BJ (cell line): Measurements from ENCODE around the gene PIKFYVE. TPM values are rescaled to one million over a fixed set of nuclear protein-coding genes. Genes with fewer than 3 reads are reported as not detected.

ENCODE experiments used
- CTCF ChIA-PET: fragments of 350-600 bp; formaldehyde crosslinking; extraction: SDS; loops from one replicate; lab custom pipeline; 2021; ENCODE audit warnings: antibody characterized with exemption, inconsistent platforms; lab: Yijun Ruan, JAX
- POLR2A ChIA-PET: fragments of 300-600 bp; sonication (Branson Sonifier 250); formaldehyde crosslinking; extraction: SDS; loops from one replicate; lab custom pipeline; 2021; ENCODE audit warnings: antibody characterized with exemption; lab: Charles Lee
- DNase-seq: peaks from one replicate; pipeline ENCODE4 v3.0.0-alpha.2; 2011; ENCODE audit warnings: low read depth
- H3K27me3 ChIP-seq: 2 replicates; pipeline ENCODE4 v1.6.0; 2011; ENCODE audit warnings: low read length; ENCODE audit not compliant: control insufficient read depth, insufficient read depth
- H3K36me3 ChIP-seq: 2 replicates; pipeline ENCODE4 v1.5.1; 2011; ENCODE audit warnings: low read length; ENCODE audit not compliant: control insufficient read depth, insufficient read depth
- H3K4me3 ChIP-seq: 2 replicates; pipeline ENCODE4 v1.5.1; 2011; ENCODE audit warnings: low read depth, mild to moderate bottlenecking, control low read depth, low read length
- polyA plus RNA-seq: library from polyadenylated mRNA; depleted of rRNA; stranded (reverse); fragments of >200 nt; gene quantifications from 2 replicates; pipeline ENCODE4 v1.2.3, GENCODE V29; 2011
- TF ChIP-seq, protein P1 (sequence below): IDR thresholded peaks from 2 replicates; pipeline ENCODE4 v1.5.1; 2011; ENCODE audit warnings: low read depth, mild to moderate bottlenecking, control low read depth, inconsistent platforms, low read length, moderate library complexity; ENCODE audit not compliant: insufficient read depth

PIKFYVE gene
- polyA plus RNA-seq, 1 experiment = 11.5 TPM

DNA sequence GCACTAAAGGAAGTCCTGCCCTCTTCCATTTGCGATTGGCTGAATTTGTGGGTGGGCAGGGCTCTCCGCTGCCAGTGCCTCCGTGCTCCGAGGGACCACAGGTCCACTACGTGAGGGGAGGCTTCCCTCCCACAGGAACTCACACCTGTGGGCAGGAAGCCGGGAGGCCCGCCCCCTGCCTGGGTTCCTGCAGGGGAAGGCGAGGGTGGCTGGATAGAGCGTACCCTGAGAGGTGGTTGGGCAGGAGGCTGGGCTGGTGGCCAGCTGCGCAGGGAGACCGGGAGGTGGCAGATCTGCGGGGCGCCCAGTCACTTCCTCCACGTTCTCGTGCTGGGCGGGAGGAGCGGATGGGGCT is 93.6 kb downstream of the PIKFYVE start:
- Histone ChIP-seq H3K27me3 (peaks cover 6% of the 10 kb centered on the region), H3K4me3 (no peak overlapping the region), H3K36me3 (peaks cover 6% of the 10 kb centered on the region)
- no peak for DNase-seq
- TF ChIP-seq, protein P1, sequence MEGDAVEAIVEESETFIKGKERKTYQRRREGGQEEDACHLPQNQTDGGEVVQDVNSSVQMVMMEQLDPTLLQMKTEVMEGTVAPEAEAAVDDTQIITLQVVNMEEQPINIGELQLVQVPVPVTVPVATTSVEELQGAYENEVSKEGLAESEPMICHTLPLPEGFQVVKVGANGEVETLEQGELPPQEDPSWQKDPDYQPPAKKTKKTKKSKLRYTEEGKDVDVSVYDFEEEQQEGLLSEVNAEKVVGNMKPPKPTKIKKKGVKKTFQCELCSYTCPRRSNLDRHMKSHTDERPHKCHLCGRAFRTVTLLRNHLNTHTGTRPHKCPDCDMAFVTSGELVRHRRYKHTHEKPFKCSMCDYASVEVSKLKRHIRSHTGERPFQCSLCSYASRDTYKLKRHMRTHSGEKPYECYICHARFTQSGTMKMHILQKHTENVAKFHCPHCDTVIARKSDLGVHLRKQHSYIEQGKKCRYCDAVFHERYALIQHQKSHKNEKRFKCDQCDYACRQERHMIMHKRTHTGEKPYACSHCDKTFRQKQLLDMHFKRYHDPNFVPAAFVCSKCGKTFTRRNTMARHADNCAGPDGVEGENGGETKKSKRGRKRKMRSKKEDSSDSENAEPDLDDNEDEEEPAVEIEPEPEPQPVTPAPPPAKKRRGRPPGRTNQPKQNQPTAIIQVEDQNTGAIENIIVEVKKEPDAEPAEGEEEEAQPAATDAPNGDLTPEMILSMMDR = no peak
- ChIA-PET POLR2A (no interaction called here), CTCF (no interaction called here)

DNA sequence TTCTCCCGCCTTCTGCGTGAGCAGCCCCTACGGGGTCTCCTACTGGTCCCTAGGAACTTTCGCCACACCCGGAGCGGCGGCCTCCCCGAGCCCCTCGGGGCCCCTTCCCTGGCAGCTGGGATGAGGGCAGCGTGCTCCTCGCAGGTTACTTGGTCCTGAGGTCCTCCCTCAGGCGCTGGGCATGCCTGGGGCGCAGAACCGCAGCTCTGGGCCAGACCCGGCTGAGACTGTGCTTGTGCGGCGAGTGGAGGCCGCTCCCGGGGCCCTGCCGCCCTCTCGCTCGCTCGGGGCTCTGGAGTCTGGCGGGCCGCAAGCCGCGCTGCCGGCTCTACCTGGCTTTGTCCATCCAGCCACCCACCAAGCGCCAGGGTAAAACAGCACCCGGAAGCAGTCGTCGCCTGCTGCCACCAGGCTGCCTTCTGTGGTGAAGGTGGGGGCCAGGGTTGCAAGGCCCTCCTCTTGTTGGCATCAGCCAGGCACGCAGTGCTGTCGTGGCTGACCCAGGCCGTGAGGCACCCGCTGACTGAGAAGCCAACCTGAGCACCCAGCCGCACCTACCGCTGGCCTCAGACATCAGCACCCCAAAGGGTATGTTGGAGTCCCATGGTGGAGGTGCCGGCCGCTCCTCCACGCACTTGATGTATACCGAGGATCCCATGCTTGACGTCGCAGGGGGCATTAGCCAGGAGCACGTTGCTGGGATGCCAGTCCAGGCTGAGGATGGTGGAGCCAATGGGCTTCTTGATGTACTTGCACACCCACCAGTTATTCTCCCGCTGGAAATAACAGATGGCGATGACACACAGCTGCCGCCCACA is 94.4 kb downstream of the PIKFYVE start:
- CTCF ChIA-PET = no interaction called here
- Histone ChIP-seq H3K36me3 (no peaks in the 10 kb centered on the region; the same call in 1 of the 2 replicates), H3K27me3 (peaks cover 6% of the 10 kb centered on the region), H3K4me3 (no peak overlapping the region)
- POLR2A ChIA-PET = no interaction called here
- TF ChIP-seq, protein P1 = no peak
- DNase-seq = no peak

DNA sequence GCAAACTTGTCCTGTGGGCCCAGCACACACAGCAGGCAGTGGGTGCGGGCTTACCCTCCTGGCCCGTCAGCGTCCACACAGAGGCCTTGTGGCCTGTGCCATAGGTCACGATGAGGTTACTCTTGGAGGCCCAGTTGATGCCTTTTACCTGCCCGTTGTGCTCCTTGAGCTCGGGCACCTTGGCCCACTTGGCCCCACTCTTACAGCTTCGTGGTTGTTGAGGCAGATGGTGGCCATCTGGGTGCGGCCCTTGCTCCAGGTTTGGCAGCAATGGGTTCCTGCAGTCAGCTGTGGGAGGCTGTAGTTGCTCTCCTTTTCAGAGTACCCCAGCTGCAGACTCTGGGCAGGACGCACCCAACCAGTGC is 95.0 kb downstream of the PIKFYVE start:
- no peak for DNase-seq
- POLR2A ChIA-PET = no interaction called here
- CTCF ChIA-PET = no interaction called here
- H3K4me3 ChIP-seq = no peak overlapping the region
- peaks cover 6% of the 10 kb centered on the region for H3K27me3 ChIP-seq
- H3K36me3 ChIP-seq = no peaks in the 10 kb centered on the region; the same call in 1 of the 2 replicates
- TF ChIP-seq, protein P1 = no peak

DNA sequence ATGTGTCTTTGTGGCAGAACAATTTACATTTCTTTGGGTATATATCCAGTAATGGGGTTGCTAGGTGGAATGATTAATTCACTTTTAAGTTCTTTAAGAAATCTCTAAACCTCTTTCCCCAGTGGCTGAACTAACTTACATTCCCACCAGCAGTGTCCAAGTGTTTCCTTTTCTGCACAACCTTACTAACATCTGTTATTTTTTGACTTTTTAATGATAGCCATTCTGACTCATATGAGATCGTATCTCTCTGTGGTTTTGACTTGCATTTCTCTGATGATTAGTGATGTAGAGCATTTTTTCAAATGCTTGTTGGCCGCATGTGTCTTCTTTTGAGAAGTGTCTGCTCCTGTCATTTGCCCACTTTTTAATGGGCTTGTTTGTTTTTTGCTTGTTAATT is 97.4 kb downstream of the PIKFYVE start:
- peak; percentile 73 for DNase-seq
- TF ChIP-seq, protein P1 = no peak
- Histone ChIP-seq H3K27me3 (peaks cover 6% of the 10 kb centered on the region), H3K4me3 (no peak overlapping the region), H3K36me3 (no peaks in the 10 kb centered on the region; the same call in 1 of the 2 replicates)
- ChIA-PET POLR2A (no interaction called here), CTCF (no interaction called here)

DNA sequence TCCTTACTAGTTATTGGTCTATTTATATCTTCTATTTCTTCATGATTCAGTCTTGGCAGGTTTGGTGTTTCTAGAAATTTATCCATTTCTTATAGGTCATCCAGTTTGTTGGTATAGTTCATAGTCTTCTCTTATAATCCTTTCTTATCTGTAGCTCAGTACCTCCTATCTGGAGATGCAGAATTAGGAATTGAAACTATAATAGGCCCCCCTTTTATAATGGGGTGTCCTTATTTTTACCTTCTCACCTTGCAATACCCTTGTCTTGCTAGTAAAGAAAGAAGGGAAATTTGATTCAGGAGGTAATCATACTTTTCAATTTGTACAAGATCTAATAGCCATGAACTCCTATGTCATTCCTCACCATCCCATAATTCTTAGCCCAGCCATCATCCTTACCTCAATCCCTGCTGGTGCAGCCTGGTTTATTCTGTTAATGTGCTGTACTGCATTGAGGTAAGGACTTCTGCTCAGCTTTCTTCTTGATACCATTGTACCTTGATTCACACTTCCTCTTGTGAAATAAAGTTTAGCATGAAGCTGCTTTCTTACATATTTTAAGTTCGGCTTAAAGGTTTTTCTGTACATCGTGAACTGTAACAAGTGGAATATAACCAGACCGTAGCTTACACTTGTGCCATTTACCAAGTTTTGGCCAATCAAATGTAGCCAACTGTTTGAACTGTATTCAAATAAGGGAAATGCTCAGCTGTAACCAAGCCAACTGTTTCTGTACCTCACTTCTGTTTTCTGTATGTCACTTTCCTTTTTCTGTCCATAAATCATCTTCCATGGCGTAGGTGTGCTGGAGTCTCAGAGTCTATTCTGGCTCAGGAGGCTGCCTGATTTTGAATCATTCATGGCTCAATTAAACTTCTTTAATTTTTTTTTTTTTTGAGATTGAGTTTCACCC is 100.4 kb downstream of the PIKFYVE start:
- H3K36me3 ChIP-seq = no peaks in the 10 kb centered on the region
- TF ChIP-seq, protein P1 = no peak
- CTCF ChIA-PET = interaction anchor here (0.6 kb wide), 1 partner anchor 14 kb away, joined by 3 read pairs; no protein-coding TSS in a partner anchor
- POLR2A ChIA-PET = no interaction called here
- H3K4me3 ChIP-seq = no peak overlapping the region
- DNase-seq = no peak
- peaks cover 4% of the 10 kb centered on the region for H3K27me3 ChIP-seq
